SKM-1 (cell line): ENCODE results near the gene TTLL9.
"Not testable (repeated sequence)": the region's sequence is repeated elsewhere in the genome, so short reads cannot be mapped to it uniquely, and the experiment has no call there.

Source experiments
- DNase-seq: peaks from one replicate; lab custom pipeline; 2025; ENCODE audit not compliant: unreplicated experiment; lab: John Stamatoyannopoulos, UW

TTLL9 gene

DNA sequence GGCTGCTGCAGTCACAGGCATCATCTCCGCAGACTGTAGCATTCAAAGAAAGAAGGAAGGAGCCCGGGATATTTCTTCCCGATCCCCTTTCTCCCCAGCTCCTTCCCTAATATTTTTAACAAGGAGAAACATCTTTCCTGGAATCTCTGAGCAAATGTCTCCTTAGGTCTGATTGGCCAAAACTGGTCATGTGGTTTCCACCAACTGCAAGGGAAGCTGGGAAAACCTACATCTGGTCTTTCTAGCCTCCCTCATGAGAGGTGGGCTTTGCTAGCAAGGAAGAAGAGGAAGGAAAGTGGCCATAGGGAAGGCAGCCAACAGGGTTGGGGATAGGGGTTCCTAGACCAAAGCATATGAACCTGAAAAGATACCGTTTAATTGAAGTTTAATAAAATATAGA, 46.3 kb downstream of the TTLL9 start:
- DNase-seq, result no peak

DNA sequence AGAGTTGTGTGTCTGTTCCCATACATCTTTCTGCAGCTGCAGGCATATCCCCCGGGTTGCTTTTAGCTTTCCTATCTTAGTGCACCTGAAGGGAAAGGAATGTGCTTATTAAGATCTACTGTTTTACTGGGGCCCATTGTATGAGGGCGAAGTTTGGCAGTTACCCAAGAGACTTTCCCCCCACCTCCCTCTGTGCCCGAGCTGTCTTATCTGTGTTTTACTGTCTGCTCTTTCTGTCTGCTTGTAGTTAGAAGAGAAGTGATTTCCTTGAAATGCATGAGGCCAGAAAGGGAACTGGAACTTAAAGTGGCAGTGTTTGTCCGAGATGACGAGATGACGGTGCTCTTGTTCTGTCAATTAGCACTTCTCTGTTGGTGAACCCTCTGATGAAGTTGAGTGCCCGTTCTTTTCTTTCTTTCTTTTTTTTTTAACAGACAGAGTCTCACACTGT, 47.6 kb downstream of the TTLL9 start:
- DNase-seq, result not testable (repeated sequence)

DNA sequence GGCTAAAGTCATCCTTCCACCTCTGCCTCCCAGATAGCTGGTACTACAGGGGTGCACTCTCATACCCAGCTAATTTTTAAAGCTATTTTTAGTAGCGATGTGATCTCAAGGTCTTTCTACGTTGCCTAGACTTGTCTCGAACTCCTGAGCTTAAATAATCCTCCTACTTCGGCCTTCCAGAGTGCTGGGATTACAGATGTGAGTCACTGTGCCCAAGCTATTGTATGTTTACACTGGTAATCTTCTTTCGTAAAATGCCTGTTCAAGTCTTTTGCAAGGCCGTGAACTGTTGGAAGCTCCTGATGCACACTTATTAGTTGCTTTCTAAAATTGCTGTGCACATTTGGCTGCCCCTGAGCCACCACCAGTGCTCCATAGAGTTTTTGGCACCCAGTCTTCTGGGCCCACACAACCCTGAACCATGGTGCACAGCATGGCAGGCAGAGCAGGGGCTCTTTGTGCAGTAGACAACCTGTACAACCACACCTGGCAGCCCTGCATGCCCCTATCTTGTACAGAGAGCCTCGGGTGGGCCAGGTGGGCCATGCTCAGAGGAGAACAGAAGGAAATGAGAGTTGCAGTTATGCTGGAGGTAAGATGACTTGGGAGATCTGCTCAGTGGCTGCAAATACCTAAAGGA, 48.2 kb downstream of the TTLL9 start:
- no peak for DNase-seq

DNA sequence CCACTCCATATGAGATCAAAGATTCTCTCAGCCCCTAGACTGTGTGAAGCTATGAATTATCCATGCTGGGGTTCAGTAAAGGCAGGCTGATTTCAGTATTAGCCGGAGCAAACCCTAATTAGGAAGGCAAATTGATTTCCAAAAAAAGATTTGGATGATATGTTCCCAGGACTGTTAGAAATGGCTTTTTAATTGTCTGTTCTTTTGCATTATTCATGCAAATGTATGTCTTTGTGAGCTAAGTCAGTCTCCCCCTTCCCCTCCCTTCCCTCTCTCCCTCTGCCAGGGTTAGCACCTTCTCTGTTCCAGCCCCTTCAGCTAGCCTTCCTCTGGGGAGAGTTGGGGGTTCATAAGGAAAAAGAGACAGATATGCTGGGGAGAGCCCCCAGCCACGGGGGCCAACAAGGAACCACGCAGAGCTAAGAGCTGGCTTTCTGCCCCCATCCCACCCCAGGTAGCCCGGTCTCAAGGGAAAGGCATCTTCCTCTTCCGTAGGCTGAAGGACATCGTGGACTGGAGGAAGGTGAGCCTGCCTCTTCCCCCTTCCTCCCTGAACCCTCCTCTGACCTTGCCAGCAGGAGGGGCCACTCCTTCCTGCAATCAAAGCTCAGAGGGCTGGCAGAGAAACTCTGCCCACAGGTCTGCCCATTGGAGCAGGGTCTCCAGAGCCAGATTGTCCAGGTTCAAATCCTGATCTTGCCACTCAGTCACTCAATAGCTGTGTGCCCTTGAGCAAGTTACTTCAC, 49.1 kb downstream of the TTLL9 start:
- no peak for DNase-seq

DNA sequence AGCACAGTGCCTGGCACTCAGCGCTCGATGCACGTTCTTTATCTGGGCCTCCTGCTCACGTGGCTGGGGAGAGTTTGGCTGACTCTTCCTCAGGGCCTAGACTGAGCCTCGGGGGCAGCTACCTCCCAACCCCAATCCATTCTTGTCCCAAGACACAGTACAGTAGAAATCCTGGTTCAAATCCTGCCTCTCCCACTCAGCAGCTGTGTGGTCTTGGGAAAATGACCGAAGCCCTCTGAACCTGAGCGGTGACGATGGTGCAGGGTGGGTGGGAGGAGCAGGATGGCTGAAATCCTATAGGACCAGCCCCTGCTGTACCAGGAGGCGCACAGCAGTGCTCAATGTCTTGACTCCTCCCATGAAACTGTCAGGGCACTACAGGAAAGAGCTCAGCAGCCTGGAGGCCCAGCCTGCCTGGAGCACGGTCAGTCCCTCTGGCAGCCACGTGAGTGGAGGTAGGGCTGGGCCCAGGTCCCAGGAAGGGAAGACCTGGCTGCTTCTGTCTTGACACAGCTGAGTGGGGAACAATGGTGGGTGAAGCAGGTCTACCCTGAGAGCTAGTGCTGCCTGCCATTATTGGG, 49.9 kb downstream of the TTLL9 start:
- DNase-seq, result no peak

DNA sequence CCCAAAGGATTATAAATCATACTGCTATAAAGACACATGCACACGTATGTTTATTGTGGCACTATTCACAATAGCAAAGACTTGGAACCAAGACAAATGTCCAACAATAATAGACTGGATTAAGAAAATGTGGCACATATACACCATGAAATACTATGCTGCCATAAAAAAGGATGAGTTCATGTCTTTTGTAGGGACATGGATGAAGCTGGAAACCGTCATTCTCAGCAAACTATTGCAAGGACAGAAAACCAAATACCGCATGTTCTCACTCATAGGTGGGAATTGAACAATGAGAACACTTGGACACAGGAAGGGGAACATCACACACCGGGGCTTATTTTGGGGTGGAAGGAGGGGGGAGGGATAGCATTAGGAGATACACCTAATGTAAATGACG, 51.0 kb downstream of the TTLL9 start:
- DNase-seq, result not testable (repeated sequence)

DNA sequence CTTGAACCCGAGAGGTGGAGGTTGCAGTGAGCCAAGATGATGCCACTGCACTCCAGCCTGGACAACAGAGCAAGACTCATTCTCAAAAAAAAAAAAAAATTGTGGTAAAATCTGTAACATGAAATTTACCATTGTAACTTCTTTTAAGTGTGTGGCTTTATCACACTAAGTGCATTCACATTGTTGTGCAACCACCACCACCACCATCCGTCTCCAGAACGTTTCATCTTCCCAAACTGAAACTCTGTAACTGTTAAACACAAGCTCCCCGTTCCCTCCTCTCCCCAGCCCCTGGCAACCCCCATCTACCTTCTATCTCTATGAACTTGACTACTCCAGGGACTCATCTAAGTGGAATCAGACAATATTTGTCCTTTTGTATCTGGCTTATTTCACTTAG, 51.7 kb downstream of the TTLL9 start:
- no peak for DNase-seq

DNA sequence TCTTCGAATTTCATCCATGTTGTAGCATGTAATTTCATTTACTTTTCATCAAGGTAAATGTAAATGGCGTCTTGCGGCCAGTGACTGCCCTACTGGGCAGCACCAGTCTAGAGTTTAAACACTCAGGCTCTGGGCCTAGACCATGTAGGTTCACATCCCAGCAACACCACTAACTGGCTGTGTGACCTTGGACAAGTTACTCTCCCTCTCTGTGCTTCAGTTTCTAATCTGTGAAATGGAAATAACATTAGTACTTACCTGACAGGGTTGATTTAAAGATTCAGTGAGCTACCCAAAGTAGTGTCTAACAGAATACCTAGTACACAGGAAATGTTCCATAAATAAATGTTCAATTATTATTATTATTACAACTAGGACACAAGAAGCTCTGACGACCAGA, 52.2 kb downstream of the TTLL9 start:
- DNase-seq, result no peak

DNA sequence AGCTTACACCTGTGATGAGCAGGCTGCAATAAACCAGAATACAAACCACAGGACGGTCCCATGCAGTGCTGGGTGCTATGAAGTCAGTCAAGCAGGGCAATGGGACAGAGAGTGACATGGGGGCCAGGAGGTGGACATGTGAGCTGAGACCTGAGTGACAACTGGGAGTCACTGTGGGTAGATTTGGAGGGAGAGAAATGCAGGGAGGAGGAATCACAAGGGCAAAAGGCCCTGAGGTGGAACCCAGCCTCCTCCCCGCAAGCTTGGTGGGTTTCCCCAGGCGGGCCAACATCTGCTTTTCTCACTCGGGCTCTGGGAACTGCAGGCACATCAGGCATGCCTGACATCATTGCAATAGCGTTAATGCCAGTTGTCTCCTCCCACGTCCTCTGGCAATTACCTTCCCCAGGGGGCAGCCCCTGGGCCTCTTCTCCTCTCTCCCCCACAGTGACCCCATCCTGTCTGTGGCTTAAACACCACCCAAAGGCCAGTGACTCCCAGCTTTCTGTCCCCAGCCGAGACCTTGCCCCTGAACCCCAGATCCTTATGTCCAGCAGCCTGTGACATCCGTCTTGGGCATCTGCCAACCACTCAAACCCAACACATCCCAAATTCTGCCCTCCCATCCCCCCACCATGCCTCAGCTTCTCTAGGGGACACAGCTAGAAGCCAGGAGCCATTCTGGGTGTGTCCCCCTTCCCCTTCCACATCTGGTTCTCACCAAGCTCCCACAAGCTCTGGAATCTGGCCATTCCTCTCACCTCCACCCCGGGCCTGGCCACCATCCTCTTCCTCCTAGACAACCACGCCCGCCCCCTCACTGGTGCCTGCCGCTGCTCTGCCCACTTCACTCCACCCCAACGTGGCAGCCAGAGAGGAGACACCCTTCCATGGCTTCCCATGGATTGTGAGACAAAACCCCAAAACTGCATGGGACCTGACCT, 53.2 kb downstream of the TTLL9 start:
- DNase-seq, result no peak

DNA sequence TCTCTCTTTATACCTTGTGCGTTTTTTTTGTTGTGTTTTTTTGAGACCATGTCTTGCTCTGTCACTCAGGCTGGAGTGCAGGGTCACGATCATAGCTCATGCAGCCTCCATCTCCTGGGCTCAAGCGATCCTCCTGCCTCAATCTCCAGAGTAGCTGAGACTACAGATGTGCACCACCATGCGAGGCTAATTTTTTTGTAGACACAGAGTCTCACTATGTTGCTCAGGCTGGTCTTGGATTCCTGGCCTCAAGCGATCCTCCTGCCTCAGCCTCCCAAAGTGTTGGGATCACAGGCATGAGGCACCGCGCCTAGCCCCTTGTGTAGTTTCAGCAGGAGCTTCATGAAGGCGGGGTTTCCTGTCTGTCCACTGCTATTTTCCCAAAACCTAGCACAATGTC, 54.1 kb downstream of the TTLL9 start:
- DNase-seq, result no peak

DNA sequence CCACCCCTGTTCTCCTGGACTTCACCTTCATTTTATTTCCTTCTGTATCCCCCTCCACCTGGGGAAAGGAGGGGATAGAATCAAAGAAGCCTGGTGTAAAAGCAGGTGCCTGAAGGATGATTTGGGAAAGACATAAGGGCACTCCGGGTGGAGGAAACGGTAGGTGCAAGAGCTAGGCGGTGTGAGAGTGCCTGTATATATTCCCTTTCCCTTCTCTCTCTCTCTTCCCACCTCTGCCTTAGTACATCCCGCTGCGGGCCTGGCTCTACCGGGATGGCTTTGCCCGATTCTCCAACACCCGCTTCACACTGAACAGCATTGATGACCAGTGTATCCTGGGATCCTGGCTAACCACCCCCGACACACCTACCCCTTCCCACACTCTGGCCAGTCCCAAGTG, 55.2 kb downstream of the TTLL9 start:
- no peak for DNase-seq

DNA sequence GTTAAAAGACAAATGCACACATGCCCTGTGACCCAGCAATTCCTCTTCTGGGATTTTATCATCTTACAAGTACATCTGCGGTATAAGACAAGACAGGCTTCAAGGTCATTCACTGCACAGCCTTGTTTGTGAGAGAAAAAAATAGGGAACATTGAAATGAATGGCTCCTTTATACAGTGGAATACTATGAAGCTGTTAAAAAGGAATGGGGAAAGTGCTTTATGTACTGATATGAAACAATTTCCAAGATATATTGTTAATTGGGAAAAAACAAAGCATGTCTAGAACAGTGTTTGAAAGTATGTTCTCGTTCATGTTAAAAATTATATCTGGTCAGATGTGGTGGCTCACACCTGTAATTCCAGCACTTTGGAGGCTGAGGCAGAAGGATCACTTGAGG, 56.1 kb downstream of the TTLL9 start:
- no peak for DNase-seq

DNA sequence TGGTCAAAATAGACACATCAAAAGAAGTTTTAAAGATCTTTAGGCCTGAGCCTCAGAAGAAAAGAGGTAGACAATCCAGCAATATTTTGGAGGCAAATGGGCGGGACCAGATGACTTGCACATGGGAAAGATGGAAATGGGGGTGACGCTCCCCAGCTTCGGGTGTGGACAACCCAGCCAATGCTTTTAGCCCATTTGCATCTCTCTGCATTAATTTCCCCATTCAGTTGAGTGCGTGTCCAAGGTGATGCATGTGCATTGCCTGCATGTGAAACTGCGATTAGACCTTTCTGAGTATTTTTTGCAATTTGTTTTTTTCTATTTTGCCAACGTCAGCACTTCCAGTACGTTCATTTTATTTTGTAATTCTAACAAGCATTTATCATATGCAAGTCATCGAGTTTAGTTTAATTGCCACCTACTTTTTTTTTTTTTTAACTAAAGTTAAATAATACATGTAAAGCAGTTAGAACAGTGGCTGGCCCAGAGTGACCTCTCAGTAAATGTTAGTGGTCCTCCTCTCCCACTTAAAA, 57.3 kb downstream of the TTLL9 start:
- DNase-seq, result no peak

DNA sequence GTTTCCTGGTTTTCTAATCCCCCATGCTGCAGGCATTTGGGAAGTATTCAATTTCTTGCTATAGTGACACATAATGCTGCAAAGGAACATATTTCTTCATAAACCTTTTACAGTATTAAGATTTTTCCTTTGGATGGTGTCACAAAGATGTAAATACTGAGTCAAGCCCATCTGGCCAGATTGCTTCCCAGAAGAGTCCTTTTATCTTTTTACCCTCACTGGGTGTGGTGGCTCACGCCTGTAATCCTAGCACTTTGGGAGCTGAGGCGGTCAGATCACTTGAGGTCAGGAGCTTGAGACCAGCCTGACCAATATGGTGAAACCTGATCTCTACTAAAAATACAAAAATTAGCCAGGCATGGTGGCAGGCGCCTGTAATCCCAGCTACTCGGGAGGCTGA, 59.2 kb downstream of the TTLL9 start:
- not testable (repeated sequence) for DNase-seq

DNA sequence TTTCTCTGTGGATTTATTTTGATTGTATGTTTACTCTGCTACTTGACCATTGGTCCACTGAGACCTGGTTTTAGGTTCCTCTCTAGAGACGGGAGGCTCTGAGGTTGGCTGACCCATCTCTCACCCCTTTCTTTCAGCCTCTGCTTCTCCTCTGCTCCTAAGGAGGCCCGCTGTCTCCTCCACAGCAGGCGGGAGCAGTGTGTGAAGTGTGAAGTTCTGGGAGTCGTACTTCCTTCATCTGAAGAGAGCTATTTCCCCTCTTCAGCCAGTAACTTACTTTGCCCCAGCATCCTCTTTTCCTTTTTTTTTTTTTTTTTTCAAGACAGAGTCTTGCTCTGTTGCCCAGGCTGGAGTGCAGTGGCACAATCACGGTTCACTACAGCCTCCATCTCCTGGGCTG, 60.3 kb downstream of the TTLL9 start:
- no peak for DNase-seq

DNA sequence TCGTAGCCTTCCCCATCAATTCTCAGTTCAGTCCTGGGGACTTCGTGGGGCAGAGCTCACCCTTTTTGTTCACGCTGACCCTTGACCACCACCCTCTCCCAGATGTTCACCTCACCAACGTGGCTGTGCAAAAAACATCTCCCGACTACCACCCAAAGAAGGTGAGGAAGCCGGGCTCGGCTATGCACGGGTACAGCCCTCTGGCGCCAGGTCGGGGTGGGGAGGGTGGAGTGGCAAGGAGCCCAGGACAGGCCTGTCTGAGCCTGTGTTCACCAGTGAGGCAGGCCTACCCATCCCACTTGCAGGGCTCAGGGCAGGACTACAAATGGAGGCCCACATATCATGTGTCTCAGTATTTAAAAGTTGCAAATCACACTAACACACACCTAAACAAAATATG, 63.3 kb downstream of the TTLL9 start:
- DNase-seq, result no peak

DNA sequence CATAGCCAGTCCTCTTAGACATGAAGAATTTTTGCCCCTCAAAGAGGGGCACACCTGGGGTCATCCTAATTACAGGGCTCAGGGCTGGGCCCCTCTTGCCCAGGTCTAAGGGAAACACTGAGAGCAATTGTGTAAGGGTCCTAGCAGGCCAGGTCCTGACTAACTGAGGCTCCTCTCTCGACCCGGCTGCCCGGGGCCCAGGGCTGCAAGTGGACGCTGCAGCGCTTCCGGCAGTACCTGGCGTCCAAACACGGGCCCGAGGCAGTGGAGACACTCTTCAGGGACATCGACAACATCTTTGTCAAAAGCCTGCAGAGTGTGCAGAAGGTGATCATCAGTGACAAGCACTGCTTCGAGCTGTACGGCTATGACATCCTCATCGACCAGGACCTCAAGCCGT, 64.1 kb downstream of the TTLL9 start:
- DNase-seq, result no peak

DNA sequence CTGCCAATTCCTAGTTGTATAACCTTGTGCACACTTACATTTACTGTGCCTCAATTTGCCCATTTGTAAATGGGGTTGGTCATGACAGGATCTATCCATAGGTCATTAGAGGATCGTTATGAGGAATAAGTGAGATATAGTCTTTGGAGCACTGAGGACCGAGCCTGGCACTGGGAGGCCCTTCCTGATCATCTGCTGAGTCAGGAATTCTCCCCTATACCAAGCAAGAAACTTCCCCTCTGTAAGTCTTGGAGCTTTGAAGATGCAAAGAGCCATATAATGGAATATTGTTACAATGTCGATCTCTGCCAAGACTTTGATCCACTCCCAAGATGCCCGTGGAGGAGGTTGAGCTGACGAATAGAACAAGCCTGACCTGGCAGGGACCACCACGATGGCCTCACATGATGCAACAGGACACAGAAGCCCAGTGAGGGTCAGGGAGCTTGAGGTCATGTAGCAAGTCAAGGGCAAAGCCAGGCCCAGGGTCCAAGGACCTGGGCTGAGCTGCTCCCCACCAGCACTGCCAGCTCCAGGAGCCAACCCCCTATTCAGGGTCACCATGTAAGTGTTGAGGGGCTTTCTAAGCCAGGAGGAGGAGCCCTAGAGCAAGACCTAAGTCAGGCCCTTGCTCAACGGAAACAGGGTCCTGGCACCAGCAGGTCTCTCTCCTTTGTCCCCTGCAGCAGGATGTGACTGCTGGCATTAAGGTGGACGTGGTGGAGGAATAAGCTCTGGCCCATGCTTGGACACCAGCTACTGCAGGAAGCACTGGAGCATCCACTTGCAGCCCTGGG, 64.7 kb downstream of the TTLL9 start:
- DNase-seq, result no peak

DNA sequence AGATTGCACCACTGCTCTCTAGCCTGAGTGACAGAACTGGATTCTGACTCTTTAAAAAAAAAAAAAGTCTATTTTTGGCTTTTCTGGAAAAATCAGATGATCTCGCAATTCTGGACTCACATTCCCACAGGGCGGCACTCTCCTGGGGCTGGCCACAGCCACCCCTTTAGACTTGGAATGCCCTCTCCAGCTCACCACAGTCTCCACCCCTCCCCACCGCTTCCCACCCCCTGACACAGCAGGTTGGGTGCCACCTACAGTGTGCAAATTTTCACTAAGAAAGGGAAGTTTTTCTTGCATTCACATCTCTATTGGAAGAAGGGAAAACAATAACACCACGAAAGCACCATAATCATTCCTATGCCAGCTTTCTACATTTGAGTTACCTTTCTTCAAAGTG, 66.0 kb downstream of the TTLL9 start:
- no peak for DNase-seq

DNA sequence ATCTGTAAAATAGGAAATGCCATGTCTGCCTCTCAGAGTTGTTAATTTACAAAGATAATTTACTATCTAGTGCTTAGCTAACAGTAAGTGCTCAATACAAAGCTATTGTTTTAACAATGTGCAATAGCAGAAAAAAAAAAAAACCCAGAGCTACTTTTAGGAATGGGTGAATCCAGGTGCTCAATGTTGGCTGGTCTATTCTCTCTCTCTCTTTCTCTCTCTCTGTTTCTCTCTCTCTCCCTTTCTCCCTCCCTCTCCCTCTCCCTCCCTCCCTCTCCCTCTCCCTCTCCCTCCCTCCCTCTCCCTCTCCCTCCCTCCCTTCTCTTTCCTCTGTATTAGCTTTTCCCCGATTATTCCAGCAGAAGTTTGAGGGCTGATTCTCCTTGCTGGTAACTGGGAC, 67.4 kb downstream of the TTLL9 start:
- no peak for DNase-seq
